ENCODE data around the gene PRR13.

PRR13 gene

GRCh38 chr12:53492830-53493609, 51.5 kb downstream of the PRR13 start:
- DNase-seq (ENCODE audit: low read depth in 3 of 3): peak; percentile 73 to 81 (median 74)

GRCh38 chr12:53493610-53494391, 52.3 kb downstream of the PRR13 start:
- DNase-seq (ENCODE audit: low read depth in 3 of 3): no peak
